Measurements from ENCODE around the gene ASGR1. TPM values are rescaled to one million over a fixed set of nuclear protein-coding genes. Genes with fewer than 3 reads are reported as not detected.

Gene ASGR1
- total and polyA plus RNA-seq, 2 of the 4 experiments (the other 2 are of a cell fraction) = 1.3 to 3.8 TPM

DNA sequence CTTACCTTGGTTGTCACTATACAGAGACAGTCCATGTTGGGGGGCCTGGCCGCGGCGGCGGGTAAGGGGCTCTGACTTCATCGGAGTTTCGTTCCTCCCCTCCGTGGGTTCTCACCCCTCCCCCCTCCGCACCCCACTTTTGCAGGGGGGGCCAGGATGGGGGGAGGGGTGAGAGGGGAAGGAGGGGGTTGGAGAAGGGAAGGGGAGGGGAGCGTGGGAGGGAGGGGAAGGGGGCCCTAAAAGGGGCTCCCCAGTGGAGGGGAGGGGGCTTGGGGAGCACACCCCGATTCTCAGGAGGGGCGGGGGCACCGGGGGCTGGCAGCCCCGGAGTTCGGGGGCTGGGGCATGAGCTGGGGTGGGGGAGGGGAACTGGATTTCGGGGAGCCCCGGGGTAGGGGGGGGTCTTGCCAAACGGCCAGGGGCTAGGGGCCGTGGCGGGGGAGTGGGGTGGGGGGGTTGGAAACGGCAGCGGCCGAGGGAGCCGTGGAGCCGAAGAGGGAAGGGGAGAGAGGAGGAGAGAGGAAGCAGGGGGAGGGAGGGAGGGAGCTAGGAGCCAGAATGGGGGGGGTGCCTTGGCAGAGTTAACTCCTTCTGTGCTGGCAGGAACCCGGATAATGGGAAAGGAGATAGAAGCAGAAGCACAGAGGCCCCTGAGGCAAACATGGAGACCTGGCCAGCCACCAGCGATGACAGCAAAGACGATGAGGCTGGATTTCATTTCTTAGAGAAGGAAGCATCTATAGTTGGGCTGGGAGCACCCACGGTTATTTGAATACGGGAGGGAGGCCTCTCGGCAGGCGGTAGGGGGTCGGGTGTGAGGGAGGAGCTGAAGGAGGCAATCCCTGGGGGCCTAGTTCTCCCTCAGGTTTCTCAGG, 38.2 kb upstream of the ASGR1 start:
- Histone ChIP-seq H3K4me3 (ENCODE audit: insufficient read depth, low read depth, low read length) (peak overlapping the region; percentile 58), H4K5ac (ENCODE audit: low read depth, low read length) (peak overlapping the region; percentile 91), H3K4ac (ENCODE audit: low read depth, low read length) (peak overlapping the region; percentile 93), H3K14ac (replicated peaks; ENCODE audit: low read depth, low read length) (peak overlapping the region; percentile 92), H4K91ac (ENCODE audit: insufficient read depth, low read depth, low read length) (peak overlapping the region; percentile 91), H3K27ac (ENCODE audit: insufficient read depth, low read length) (peak overlapping the region; percentile 88), H3K4me2 (ENCODE audit: low read depth, low read length) (peak overlapping the region; percentile 96), H3K36me3 (ENCODE audit: control insufficient read depth, insufficient read depth, low read length) (peaks cover 14% of the 10 kb centered on the region), H2BK20ac (ENCODE audit: low read depth, low read length) (peak overlapping the region; percentile 56; the same call in 1 of the 2 replicates), H2AK9ac (replicated peaks; ENCODE audit: low read depth, low read length, poor library complexity) (peak overlapping the region; percentile 97), H2AFZ (replicated peaks; ENCODE audit: low read length, poor library complexity) (peak overlapping the region; percentile 94), H2BK15ac (ENCODE audit: low read depth, low read length) (peak overlapping the region; percentile 69; the same call in 2 of the 3 replicates), H2BK120ac (ENCODE audit: low read depth, low read length) (peak overlapping the region; percentile 79), H4K20me1 (ENCODE audit: insufficient read depth, low read length) (peaks cover 57% of the 10 kb centered on the region), H3K18ac (ENCODE audit: low read depth, low read length) (peak overlapping the region; percentile 76), H4K8ac (ENCODE audit: low read depth in 2 of 2, low read length in 2 of 2) (peak overlapping the region; percentile 71 to 99), H2AK5ac (ENCODE audit: low read depth, low read length) (peak overlapping the region; percentile 21), H3K27me3 (ENCODE audit: control insufficient read depth, insufficient read depth, low read length) (no peaks in the 10 kb centered on the region), H3K23ac (ENCODE audit: low read depth, low read length) (0 out of 2 replicates have a peak overlapping the region, but pooled peaks have one; percentile 73), H3K9me3 (ENCODE audit: control insufficient read depth, insufficient read depth, low read length) (no peaks in the 10 kb centered on the region), H3K9ac (ENCODE audit: low read depth, low read length) (peak overlapping the region; percentile 86), H2BK5ac (ENCODE audit: low read depth, low read length, poor library complexity, severe bottlenecking) (peak overlapping the region; percentile 87), H3K4me1 (ENCODE audit: control insufficient read depth, insufficient read depth, low read length) (peaks cover 28% of the 10 kb centered on the region), H3K56ac (ENCODE audit: extremely low read depth, insufficient read depth, low read length) (peak overlapping the region; percentile 36; the same call in 1 of the 2 replicates), H3K9me1 (ENCODE audit: insufficient read depth, low read length) (peaks cover 28% of the 10 kb centered on the region), H3K79me1 (ENCODE audit: low read depth in 1 of 2, low read length in 2 of 2) (peaks cover 12 to 80% of the 10 kb centered on the region in 2 experiments)
- intact Hi-C loops (cut with micrococcal nuclease) = no loop called here
- no TSS peak for BruUV-seq (replicated peaks)
- in situ Hi-C loops (cut with MboI; ENCODE audit: low sequenced_read_pairs) = no loop called here
- peak; percentile 86 for TF ChIP-seq MAZ (IDR thresholded peaks at IDR 0.05; ENCODE audit: borderline replicate concordance, low read depth, low read length)
- TF ChIP-seq RCOR1 (IDR thresholded peaks at IDR 0.05; ENCODE audit: insufficient replicate concordance, low read length) = no peak
- 6% methylated on average over 6 of the region's 32 CpGs; no CpG with 5 or more reads in 1 of the 2 experiments for WGBS, 2 experiments (ENCODE audit: extremely low coverage in 2 of 2, insufficient read length in 1 of 2)
- ChIA-PET POLR2A (ENCODE audit: unreplicated experiment) (interaction anchor here (0.6 to 0.7 kb wide), 2 partner anchors 181 to 341 kb away, joined by 6 to 10 read pairs; partner anchors contain the start of gene SLC16A13), CTCF (no interaction called here)
- dilution Hi-C loops (cut with HindIII; ENCODE audit: low sequenced_read_pairs, unreplicated experiment) = no loop called here
- DNase-seq (peak; percentile 71), ATAC-seq (ENCODE audit: low read depth) (no peak)
